HG02571 (cell line): ENCODE results near the gene FAM89B.
"Not testable (repeated sequence)": the region's sequence is repeated elsewhere in the genome, so short reads cannot be mapped to it uniquely, and the experiment has no call there.

ENCODE experiments used
- ATAC-seq: cut with Tn5 transposase; IDR thresholded peaks from one replicate; pipeline ENCODE4 v1.9.1; 2021; ENCODE audit warnings: mild to moderate bottlenecking, moderate library complexity; ENCODE audit not compliant: unreplicated experiment

The FAM89B gene

DNA sequence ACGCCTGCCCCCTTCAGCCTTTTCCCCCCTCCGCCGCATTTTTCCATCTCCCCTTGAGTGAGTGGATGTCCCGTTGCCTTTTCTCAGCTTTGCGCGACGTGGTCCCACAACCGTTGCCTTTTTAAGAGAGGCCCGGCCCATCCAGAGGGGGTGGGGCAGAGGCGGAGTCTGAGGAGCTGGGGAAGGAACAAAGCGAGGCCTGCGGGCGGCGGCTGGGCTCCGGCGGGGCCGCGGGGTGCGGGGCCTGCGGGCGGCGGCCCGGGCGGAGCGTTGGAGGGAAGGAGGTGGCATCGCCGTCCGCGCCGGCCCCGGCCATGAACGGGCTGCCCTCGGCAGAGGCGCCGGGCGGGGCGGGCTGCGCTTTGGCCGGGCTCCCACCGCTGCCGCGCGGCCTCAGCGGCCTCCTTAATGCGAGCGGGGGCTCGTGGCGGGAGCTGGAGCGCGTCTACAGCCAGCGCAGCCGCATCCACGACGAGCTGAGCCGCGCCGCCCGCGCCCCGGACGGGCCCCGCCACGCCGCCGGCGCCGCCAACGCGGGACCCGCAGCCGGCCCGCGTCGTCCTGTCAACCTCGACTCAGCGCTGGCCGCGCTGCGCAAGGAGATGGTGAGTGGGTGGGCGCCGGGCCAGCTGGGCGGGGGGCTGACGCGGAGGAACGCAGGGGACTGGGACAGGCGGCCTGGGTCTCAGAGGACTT lies at the start of gene FAM89B:
TSS of gene FAM89B (plus strand) at position 183 of the 696 bp plus-strand sequence. CDS start at position 315, 132 bp downstream.
- ATAC-seq, result no peak

DNA sequence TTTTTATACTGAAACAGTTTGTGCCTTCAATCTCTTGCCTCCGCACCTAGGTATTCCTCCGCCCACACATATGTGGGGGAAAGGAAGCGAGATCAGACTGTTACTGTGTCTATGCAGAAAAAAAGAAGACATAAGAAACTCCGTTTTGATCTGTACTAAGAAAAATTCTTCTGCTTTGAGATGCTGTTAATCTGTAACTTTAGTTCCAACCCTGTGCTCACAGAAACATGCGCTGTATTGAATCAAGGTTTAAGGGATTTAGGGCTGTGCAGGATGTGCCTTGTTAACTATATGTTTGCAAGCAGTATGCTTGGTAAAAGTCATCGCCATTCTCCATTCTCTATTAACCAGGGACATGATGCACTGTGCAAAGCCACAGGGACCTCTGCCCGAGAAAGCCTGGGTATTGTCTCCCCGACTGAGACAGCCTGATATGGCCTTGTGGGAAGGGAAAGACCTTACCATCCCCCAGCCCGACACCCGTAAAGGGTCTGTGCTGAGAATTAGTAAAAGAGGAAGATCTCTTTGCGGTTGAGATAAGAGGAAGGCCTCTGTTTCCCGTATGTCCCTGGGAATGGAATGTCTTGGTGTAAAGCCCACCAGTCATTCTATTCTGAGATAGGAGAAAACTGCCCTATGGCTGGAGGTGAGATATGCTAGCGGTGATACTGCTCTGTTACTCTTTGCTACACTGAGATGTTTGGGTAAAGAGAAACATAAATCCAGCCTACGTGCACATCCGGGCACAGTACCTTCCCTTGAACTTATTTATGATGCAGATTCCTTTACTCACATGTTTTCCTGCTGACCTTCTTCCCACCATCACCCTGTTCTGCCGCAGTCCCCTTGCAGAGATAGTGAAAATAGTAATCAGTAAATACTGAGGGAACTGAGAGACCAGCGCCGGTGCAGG lies 49.4 kb upstream of the FAM89B start:
- not testable (repeated sequence) for ATAC-seq

DNA sequence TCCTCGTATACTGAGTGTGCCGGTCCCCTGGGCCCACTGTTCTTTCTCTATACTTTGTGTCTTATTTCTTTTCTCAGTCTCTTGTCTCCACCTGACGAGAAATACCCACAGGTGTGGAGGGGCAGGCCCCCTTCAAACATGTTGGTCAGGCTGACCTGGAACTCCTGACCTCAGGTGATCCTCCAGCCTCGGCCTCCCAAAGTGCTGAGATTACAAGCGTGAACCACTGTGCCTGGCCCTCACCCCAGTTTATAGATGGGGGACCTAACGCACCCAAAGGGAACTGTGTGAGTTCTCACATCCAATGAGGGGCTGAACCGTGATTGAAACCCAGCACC lies 48.7 kb upstream of the FAM89B start:
- not testable (repeated sequence) for ATAC-seq

DNA sequence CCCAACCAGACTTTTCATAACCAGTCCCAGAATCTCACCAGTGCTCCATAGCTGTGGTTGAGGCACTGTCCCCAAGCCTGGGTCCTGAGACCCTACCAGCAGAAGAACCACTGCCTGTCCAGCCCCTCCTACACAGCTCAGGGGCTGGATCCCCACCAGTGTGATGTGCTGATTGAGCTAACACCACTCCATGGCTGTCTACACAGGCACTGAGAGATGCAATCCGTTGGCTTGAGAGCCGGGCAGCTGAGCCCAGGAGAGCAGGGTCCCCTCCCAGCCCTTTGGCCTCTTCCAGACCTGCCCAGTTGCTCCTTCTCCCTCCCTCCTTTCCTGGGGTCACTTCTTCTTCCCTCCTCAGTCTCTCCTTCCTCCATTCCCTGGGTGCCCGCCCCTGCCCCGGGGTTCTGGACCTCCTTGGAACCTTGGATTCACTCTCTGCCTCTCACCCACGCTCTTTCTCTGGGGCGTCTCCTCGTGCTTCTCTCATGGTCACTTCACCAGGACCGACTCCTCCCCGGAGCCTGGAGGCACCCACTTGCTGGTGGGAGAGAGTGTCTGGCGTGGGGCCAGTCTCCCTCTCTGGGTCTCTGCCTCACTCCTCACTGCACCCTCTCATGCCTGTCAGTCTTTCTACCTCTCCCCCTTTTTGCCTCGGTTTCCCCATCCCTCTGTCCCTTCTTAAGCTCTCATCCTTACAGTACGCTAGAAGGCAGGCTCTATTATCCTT lies 48.2 kb upstream of the FAM89B start:
- ATAC-seq, result no peak

DNA sequence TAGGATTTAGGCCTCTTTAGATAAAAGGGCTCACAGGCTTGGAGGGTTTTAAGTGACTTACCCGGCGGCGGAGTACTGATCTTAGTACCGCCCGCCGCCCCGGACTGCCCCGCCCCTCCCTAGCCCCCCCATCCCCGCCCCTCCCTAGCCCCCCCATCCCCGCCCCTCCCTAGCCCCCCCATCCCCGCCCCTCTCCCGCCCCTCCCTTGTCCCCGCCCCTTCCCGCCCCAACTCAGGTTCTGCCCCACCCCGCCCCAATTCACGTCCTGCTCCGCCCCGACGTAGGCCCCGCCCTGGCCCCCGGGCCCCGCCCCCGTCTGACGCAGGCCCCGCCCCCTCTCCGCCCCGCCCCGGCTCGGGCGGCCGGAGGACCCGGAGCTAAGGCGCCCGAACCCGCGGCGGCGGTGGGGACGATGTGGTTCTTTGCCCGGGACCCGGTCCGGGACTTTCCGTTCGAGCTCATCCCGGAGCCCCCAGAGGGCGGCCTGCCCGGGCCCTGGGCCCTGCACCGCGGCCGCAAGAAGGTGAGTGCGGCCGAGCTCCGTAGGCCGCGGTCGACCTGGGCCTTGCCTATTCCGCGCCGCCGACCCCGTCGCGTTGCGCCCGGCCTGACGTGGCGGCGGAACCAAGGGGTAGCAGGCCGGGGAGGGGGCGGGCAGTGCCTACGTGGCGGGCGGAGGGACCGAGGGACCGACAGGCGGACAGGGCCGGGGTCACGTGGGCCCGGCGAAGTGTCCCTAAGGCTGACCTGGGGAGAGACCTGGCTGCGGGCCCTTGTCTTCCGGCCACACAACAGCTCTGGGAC lies 47.4 kb upstream of the FAM89B start, which contains the start of gene SCYL1:
TSS of gene SCYL1 (plus strand) at position 343 of the 805 bp plus-strand sequence. CDS start at position 414, 71 bp downstream.
- ATAC-seq, result no peak

DNA sequence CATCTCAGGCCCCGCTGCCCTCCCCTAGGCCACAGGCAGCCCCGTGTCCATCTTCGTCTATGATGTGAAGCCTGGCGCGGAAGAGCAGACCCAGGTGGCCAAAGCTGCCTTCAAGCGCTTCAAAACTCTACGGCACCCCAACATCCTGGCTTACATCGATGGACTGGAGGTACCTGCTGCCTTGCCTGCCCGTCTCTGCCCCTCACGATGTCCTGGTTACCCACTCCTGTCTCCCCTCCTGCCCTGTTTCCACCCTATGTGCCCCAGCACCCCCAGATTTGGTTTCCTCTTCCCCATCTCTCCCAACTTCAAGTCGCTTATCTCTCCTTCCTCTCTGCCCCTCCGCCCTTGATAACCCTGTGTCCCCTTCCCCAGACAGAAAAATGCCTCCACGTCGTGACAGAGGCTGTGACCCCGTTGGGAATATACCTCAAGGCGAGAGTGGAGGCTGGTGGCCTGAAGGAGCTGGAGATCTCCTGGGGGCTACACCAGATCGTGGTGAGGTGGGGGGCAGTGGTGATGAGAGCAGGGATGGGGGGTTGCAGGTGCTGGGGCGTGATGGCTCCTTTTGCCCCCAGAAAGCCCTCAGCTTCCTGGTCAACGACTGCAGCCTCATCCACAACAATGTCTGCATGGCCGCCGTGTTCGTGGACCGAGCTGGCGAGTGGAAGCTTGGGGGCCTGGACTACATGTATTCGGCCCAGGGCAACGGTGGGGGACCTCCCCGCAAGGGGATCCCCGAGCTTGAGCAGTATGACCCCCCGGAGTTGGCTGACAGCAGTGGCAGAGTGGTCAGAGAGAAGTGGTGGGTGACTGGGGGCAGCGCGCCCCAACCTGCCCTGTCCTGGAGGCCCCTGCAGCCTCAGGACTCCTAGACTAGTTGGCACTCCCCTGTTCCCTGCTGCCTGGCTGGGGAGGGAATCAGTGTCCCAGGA lies 46.5 kb upstream of the FAM89B start:
- no peak for ATAC-seq

DNA sequence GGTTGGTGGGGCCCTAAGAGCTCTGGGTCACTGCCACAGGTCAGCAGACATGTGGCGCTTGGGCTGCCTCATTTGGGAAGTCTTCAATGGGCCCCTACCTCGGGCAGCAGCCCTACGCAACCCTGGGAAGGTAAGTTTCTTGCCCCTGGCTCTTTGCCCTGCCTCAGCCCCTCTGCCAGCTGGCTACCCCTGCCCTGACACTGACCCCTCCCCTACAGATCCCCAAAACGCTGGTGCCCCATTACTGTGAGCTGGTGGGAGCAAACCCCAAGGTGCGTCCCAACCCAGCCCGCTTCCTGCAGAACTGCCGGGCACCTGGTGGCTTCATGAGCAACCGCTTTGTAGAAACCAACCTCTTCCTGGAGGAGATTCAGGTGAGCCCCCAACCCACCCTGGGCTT lies 45.6 kb upstream of the FAM89B start:
- no peak for ATAC-seq

DNA sequence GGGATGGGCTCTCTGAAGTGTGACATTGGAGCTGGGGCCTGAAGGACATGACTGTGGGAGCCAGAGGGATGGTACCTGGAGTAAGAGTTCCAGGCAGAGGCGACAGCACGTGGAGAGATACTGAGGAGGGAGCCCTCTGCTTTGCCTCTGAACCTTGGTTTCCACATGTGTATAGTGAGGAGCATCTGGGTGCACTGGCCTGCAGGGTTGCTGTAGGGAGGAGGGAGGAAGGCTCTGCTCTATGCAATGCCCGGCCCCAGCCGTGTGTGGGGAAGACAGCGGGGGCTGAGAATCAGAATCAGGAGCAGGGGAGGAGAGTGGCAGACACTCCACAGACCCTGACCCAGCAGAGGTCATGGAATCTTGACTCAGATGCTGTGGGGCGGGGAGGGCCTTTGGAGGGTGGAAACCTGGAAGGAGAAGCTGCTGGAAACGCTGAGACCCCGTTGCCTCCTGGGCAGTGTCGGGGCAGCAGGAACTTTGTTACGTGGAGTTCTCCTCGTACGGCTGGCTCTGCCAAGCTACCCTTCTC lies 43.5 kb upstream of the FAM89B start:
- no peak for ATAC-seq

DNA sequence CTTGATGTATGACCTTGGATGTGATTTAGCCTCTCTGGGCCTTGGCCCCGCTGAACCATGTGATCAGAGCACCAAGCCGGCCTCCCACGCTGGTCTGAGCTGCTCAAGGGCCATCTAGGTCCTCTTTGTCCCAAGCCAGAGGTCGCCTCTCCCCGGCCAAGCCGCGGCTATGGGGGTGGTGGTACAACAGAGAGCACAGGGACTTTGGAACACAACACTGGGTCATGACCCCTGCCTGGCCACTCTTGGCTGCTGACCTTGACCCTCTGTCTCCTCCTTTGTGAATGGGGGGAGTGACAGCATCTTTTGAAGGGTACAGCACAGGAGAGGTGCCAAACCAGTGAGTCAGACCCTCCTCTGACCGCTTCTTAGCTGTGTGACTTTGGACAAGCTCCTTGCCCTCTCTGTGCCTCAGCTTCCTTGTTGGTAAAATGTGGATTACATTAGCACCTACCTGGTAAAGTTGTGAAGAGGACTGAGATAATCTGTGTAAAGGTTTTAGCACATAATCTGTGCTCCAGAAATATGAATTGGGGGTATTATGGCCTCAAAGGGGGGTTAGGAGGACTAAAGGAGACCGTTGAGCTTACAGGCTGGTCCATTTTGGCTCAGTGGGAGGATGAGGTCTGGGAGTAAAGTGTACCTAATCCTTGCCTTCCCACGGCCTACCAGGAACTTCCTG lies 42.7 kb upstream of the FAM89B start:
- no peak for ATAC-seq

DNA sequence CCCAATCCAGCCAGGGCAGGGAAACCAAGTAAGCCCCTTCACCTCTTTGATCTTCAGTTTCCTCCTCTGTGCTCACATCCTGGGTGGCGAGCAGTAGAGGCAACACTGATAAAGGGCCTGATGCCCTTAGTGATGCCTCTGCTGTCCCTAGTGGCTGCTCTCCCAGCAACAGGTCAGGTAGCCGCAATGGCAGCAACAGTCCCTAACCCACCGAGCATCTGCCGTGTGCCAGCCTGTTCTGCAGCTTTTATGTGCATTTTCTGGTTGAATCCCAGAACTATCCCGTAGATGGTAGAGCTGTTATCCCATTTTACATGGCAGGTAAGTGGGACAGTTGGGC lies 42.2 kb upstream of the FAM89B start:
- no peak for ATAC-seq

DNA sequence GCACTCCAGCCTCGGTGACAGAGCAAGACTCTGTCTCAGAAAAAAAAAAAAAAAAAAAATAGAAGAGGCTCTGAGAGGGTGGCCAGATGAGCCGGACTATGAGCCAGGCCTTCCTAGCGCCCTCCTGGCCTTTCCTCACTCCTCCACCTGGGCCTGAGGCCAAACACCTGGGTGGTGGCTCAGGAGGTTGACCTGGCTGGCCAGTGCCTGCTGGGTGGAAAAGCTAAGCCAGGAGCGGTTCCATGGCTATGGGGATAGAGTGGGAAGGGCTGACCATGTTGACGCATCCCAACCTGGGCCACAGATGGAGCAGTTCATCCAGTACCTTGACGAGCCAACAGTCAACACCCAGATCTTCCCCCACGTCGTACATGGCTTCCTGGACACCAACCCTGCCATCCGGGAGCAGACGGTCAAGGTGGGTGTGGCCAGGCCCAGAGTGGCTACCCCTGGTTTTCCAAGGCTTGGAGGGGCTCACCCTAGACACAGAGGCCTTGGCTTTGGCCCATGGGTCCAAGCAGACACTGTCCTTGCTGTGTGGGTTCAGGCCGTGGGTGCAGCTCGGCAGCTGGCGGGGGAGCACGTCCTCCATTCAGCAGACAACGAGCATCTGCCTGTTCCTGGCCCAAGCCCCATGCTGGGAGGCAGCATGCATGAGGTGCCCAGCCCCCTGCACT lies 39.8 kb upstream of the FAM89B start:
- ATAC-seq, result no peak

DNA sequence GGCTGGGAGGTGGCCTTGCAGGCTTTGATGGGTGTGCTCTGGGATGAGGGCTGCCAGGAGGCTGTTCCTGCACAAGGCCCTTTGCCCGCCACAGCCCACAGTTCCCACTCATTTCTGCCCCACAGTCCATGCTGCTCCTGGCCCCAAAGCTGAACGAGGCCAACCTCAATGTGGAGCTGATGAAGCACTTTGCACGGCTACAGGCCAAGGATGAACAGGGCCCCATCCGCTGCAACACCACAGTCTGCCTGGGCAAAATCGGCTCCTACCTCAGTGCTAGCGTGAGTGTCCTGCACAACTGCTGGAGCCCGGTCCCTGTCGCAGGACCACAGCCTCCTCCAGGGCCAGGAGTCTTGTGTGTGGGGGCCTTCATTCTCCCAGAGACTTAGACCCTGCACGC lies 37.2 kb upstream of the FAM89B start:
- no peak for ATAC-seq

DNA sequence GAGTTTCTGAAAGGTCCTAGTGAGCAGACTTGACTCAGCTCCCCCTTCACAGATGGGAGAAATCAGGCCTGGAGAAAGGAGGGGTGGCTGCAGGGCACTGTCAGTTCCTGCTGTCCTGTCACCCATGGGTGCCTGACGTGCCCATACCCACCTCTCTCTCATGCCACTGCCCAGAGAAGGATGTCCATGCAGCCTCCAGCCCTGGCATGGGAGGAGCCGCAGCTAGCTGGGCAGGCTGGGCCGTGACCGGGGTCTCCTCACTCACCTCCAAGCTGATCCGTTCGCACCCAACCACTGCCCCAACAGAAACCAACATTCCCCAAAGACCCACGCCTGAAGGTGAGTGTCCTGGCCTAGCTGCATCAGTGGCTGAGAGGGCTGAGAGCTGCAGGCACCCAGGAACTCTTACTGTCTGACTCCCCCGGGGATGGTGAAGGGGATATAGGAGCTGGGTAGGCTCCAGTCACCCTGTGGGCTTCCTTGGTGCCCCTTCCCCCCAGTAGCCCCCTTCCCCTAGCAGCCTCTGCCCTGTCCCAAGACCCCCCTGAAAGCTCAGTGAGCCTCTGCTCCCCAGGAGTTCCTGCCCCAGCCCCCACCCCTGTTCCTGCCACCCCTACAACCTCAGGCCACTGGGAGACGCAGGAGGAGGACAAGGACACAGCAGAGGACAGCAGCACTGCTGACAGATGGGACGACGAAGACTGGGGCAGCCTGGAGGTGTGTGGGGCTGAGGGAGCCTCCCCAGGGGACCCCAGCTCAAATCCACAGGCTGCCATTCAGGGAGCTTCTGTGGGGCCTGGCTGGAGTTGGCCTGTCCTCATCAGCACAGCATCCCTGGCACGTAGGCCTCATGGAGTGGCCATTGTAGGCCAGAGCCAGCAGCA lies 35.7 kb upstream of the FAM89B start:
- ATAC-seq, result no peak

DNA sequence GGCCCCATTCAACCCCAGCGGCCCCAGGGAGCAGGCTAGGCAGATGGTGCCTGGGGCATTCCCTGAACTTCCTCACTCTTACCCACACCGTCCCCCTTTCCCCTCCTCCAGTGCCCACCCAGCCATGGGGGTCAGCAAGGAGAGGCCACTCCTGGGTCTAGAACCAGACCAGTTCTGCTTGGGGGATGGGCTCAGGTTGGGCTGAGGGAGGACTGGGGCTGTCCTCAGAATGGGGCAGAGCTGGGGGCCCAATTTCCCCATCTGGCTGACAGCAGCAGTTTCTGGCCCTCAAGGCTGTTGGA lies 35.1 kb upstream of the FAM89B start:
- ATAC-seq, result no peak

DNA sequence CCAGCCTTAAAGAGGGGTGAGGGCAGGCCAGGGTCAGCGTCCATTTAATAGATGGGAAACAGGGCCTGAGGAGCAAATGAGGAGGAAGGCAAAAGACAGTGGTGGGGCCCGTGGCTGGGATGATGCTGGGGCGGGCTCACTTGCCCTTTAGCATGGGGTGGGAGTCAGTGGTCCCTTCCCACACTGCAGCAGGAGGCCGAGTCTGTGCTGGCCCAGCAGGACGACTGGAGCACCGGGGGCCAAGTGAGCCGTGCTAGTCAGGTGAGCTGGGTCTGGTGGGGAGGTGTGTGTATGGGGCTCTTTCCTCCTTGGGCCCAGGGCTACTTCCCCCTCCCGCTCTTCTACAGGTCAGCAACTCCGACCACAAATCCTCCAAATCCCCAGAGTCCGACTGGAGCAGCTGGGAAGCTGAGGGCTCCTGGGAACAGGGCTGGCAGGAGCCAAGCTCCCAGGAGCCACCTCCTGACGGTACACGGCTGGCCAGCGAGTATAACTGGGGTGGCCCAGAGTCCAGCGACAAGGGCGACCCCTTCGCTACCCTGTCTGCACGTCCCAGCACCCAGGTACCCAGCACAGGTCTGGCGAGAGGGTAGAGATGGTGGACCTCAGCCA lies 34.6 kb upstream of the FAM89B start:
- ATAC-seq, result no peak

DNA sequence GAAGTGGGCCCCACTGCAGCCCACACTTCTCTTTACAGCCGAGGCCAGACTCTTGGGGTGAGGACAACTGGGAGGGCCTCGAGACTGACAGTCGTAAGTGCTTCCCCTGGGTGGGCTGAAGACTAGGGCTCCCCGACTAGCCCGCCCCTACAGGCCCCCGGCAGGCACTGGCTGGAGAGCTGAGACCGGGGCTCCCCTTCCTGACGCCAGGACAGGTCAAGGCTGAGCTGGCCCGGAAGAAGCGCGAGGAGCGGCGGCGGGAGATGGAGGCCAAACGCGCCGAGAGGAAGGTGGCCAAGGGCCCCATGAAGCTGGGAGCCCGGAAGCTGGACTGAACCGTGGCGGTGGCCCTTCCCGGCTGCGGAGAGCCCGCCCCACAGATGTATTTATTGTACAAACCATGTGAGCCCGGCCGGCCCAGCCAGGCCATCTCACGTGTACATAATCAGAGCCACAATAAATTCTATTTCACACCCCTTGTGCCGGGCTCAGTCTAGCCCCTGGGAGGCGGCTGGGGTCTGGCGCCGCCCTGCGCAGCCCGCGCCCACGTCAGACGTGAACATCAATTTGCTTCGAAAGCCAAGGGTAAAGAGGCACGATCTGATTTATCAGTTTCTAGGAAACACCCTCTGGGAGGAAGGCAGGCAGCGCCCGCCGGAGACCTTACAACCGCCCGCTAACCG lies 34.0 kb upstream of the FAM89B start:
- no peak for ATAC-seq
